SK-N-SH (cell line): ENCODE results near the gene PTBP1. TPM values are rescaled to one million over a fixed set of nuclear protein-coding genes. Genes with fewer than 3 reads are reported as not detected.

ENCODE experiments used
- CTCF ChIA-PET: fragments of 300-600, 350-600 bp; formaldehyde crosslinking; extraction: SDS; loops from one replicate; lab custom pipeline; 2021; lab: Yijun Ruan, JAX
- POLR2A ChIA-PET: fragments of 350-600 bp; sonication (Branson Sonifier 250); formaldehyde crosslinking; extraction: SDS; loops from one replicate; lab custom pipeline; 2020; ENCODE audit warnings: antibody characterized with exemption, inconsistent platforms; lab: Yijun Ruan, JAX
- DNase-seq: peaks from one replicate; pipeline ENCODE4 v3.0.0; 2012
- H2AFZ ChIP-seq: fragments of 200-600 bp; sonication (generic); 2 replicates; pipeline ENCODE4 v1.8.1; 2016; ENCODE audit warnings: antibody characterized with exemption, mild to moderate bottlenecking, low read depth
- H3F3A ChIP-seq: fragments of 200-600 bp; sonication (generic); replicated peaks from 2 replicates; pipeline ENCODE3; 2016; ENCODE audit warnings: antibody characterized with exemption, mild to moderate bottlenecking; ENCODE audit not compliant: insufficient read depth
- H3K27ac ChIP-seq, 2 experiments: fragments of 200-500 bp in 1 of 2; fragments of 200-600 bp in 1 of 2; sonication (Bioruptor generic) in 1 of 2; sonication (generic), shearing (Covaris generic) in 1 of 2; 2 replicates each; pipeline versions ENCODE4 v1.5.1 to v1.6.1; 2014 to 2016; ENCODE audit warnings: low read depth in 2 of 2, inconsistent platforms in 1 of 2, low read length in 1 of 2, mild to moderate bottlenecking in 1 of 2, mixed read lengths in 1 of 2
- H3K27me3 ChIP-seq: fragments of 200-600 bp; sonication (generic), shearing (Covaris generic); 2 replicates; pipeline ENCODE4 v1.6.1; 2016; ENCODE audit warnings: mixed run types; ENCODE audit not compliant: insufficient read depth
- H3K36me3 ChIP-seq, 2 experiments: fragments of 200-500 bp in 1 of 2; fragments of 200-600 bp in 1 of 2; sonication (Bioruptor generic) in 1 of 2; sonication (generic) in 1 of 2; replicated peaks in 1 of 2; 2 replicates each; pipeline versions ENCODE3 to v1.5.1; 2014 to 2016; ENCODE audit warnings: low read length in 1 of 2, mild to moderate bottlenecking in 1 of 2; ENCODE audit not compliant: insufficient read depth in 2 of 2, control insufficient read depth in 1 of 2
- H3K4me1 ChIP-seq, 2 experiments: fragments of 200-500 bp in 1 of 2; fragments of 200-600 bp in 1 of 2; sonication (Bioruptor generic) in 1 of 2; sonication (generic), shearing (Covaris generic) in 1 of 2; 2 replicates each; pipeline versions ENCODE4 v1.5.1 to v1.6.1; 2014 to 2016; ENCODE audit warnings: low read depth in 1 of 2, low read length in 1 of 2, mixed run types in 1 of 2; ENCODE audit not compliant: insufficient read depth in 2 of 2, control insufficient read depth in 1 of 2
- H3K4me2 ChIP-seq: fragments of 200-600 bp; sonication (generic), shearing (Covaris generic); 2 replicates; pipeline ENCODE4 v1.6.1; 2017; ENCODE audit warnings: mixed run types
- H3K4me3 ChIP-seq, 2 experiments: fragments of 200-500 bp in 1 of 2; fragments of 200-600 bp in 1 of 2; sonication (Bioruptor generic) in 1 of 2; sonication (generic), shearing (Covaris generic) in 1 of 2; 2 replicates each; pipeline versions ENCODE4 v1.5.1 to v1.8.1; 2014 to 2016; ENCODE audit warnings: low read depth in 2 of 2, inconsistent platforms in 1 of 2, low read length in 1 of 2, mild to moderate bottlenecking in 1 of 2, mixed read lengths in 1 of 2, moderate library complexity in 1 of 2
- H3K79me2 ChIP-seq: fragments of 200-600 bp; sonication (generic); 2 replicates; pipeline ENCODE4 v1.8.1; 2017; ENCODE audit warnings: mild to moderate bottlenecking; ENCODE audit not compliant: insufficient read depth
- H3K9ac ChIP-seq: fragments of 200-600 bp; sonication (generic); 2 replicates; pipeline ENCODE4 v1.6.1; 2017; ENCODE audit warnings: mixed run types
- H3K9me2 ChIP-seq: fragments of 200-600 bp; sonication (generic); 2 replicates; pipeline ENCODE4 v1.6.1; 2017; ENCODE audit warnings: mixed run types
- H3K9me3 ChIP-seq: fragments of 200-600 bp; sonication (generic); 2 replicates; pipeline ENCODE4 v1.6.1; 2017; ENCODE audit warnings: mixed run types, mild to moderate bottlenecking, moderate library complexity
- H4K20me1 ChIP-seq: fragments of 200-600 bp; sonication (generic); 2 replicates; pipeline ENCODE4 v1.6.1; 2017; ENCODE audit warnings: mild to moderate bottlenecking, mixed run types; ENCODE audit not compliant: insufficient read depth
- CTCF ChIP-seq: fragments of 200-600 bp; sonication (generic); IDR thresholded peaks from 2 replicates; pipeline ENCODE4 v1.6.1; 2017; ENCODE audit warnings: antibody characterized with exemption, mild to moderate bottlenecking, moderate library complexity
- ELF1 ChIP-seq: IDR thresholded peaks from 2 replicates; pipeline ENCODE4 v1.4.0; 2012
- FOSL2 ChIP-seq: IDR thresholded peaks from 2 replicates; pipeline ENCODE4 v1.4.0; 2012; ENCODE audit warnings: low read depth, mild to moderate bottlenecking, moderate library complexity, borderline replicate concordance
- FOXJ3 ChIP-seq: sonication (generic); formaldehyde crosslinking; IDR thresholded peaks from 2 replicates; pipeline ENCODE4 v1.5.1; 2020; ENCODE audit warnings: mild to moderate bottlenecking, missing genetic modification reagents
- FOXM1 ChIP-seq: IDR thresholded peaks from 2 replicates; pipeline ENCODE4 v1.4.0; 2012; ENCODE audit warnings: low read depth, mild to moderate bottlenecking
- JUND ChIP-seq: IDR thresholded peaks from 2 replicates; pipeline ENCODE4 v1.4.0; 2012
- MEF2A ChIP-seq: IDR thresholded peaks from 2 replicates; pipeline ENCODE4 v1.4.0; 2012; ENCODE audit warnings: low read depth, borderline replicate concordance
- MXI1 ChIP-seq: IDR thresholded peaks from 2 replicates; pipeline ENCODE4 v1.6.1; 2012; ENCODE audit warnings: mild to moderate bottlenecking, low read depth, low read length, improper control_type of control experiment
- NFIC ChIP-seq: IDR thresholded peaks from 2 replicates; pipeline ENCODE4 v1.4.0; 2012; ENCODE audit warnings: borderline replicate concordance
- NRF1 ChIP-seq: IDR thresholded peaks from 2 replicates; pipeline ENCODE4 v1.6.1; 2012; ENCODE audit warnings: low read depth, mild to moderate bottlenecking, low read length
- RFX5 ChIP-seq: IDR thresholded peaks from 2 replicates; pipeline ENCODE4 v1.6.1; 2012; ENCODE audit warnings: mild to moderate bottlenecking, improper control_type of control experiment, low read length
- RXRA ChIP-seq: IDR thresholded peaks from 2 replicates; pipeline ENCODE4 v1.4.0; 2012; ENCODE audit warnings: low read depth, mild to moderate bottlenecking, borderline replicate concordance
- SMC3 ChIP-seq: IDR thresholded peaks from 2 replicates; pipeline ENCODE4 v1.6.1; 2012; ENCODE audit warnings: low read depth, low read length, improper control_type of control experiment
- TCF12 ChIP-seq: IDR thresholded peaks from 2 replicates; pipeline ENCODE4 v1.4.0; 2012
- USF2 ChIP-seq: fragments of 150-350 bp; IDR thresholded peaks from 2 replicates; pipeline ENCODE4 v1.6.1; 2017; ENCODE audit warnings: antibody characterized with exemption, low read length, low read depth, borderline replicate concordance
- WGBS: methylation state at CpG from one replicate; pipeline ENCODE4 v1.1.6; 2017; ENCODE audit warnings: low lambda C conversion rate; 5-methylcytosine and 5-hydroxymethylcytosine counted together
- polyA plus RNA-seq, 3 experiments: library from polyadenylated mRNA; depleted of rRNA; stranded (reverse); fragments of >200 nt; gene quantifications; 2 replicates each; pipeline ENCODE4 v1.2.3, GENCODE V29; 2012

The PTBP1 gene
- polyA plus RNA-seq, 1 of the 3 experiments (the other 2 are of a cell fraction): 243 TPM

GRCh38 chr19:858868-859843 lies 61.9 kb downstream of the PTBP1 start, which contains the start of gene CFD:
Gene CFD, plus strand, starts transcription at chr19:859664. Its CDS starts 26 bp downstream, at chr19:859690.
- TF ChIP-seq MXI1 (no peak), TCF12 (no peak), USF2 (no peak), NRF1 (no peak), RXRA (no peak), MEF2A (no peak), SMC3 (no peak), JUND (no peak), CTCF (no peak), ELF1 (no peak), NFIC (no peak), FOXM1 (no peak), RFX5 (no peak), FOXJ3 (CRISPR knock-in tag) (no peak), FOSL2 (no peak)
- TF ChIP-seq, all 33 proteins: peak for 0
- no peak within 1 kb of the TSS for H3K27ac ChIP-seq
- H2AFZ ChIP-seq: no peak within 1 kb of the TSS
- H3K4me3 ChIP-seq: peak within 1 kb of the TSS; percentile 46; a peak in 3 of 4 replicates
- H3K4me1 ChIP-seq: peaks cover 0 to 4% of the 10 kb centered on the region in 2 experiments; a peak in 1 of 4 replicates
- no peaks in the 10 kb centered on the region for H3K9me3 ChIP-seq
- no peak within 1 kb of the TSS for H3K9ac ChIP-seq
- no peaks in the 10 kb centered on the region for H3K79me2 ChIP-seq
- DNase-seq: peak; percentile 51
- peaks cover 7% of the 10 kb centered on the region for H3F3A ChIP-seq
- H3K9me2 ChIP-seq: no peaks in the 10 kb centered on the region
- peak within 1 kb of the TSS; percentile 68; the same call in 1 of the 2 replicates for H3K4me2 ChIP-seq
- peaks cover 34% of the 10 kb centered on the region for H3K27me3 ChIP-seq
- H3K36me3 ChIP-seq: no peaks in the 10 kb centered on the region
- H4K20me1 ChIP-seq: no peaks in the 10 kb centered on the region
- ChIA-PET CTCF (interaction anchor here (0.6 to 5.4 kb wide), 17 partner anchors 8 to 385 kb away, joined by 3 to 44 read pairs (median 3); partner anchors contain the start of genes KISS1R and WDR18), POLR2A (no interaction called here)
- 53% methylated on average over 10 of the region's 24 CpGs for WGBS
